Epithelial cell of proximal tubule (primary cell): ENCODE data around the gene NNT. TPM values are rescaled to one million over a fixed set of nuclear protein-coding genes. Genes with fewer than 3 reads are reported as not detected.

Source experiments
- DNase-seq: peaks from one replicate; pipeline ENCODE4 v3.0.0-alpha.2; 2011; ENCODE audit warnings: low read depth
- H3K4me3 ChIP-seq: 2 replicates; pipeline ENCODE4 v1.5.1; 2011; ENCODE audit warnings: low read depth, mild to moderate bottlenecking, low read length
- CTCF ChIP-seq: conservative IDR thresholded peaks from 2 replicates; pipeline ENCODE4 v1.5.1; 2012; ENCODE audit warnings: low read depth, mild to moderate bottlenecking, low read length
- total RNA-seq: library from RNA; depleted of rRNA; stranded (reverse); fragments of >200 nt; gene quantifications from 2 replicates; pipeline ENCODE4 v1.2.3, GENCODE V29; 2015

The NNT gene
- total RNA-seq, 1 donor from 2014 or later, result 36.5 TPM

GRCh38 chr5:43647789-43648188 is 44.8 kb downstream of the NNT start:
- DNase-seq, result no peak
- no peak for TF ChIP-seq CTCF
- H3K4me3 ChIP-seq, result no peak overlapping the region

- no peak for DNase-seq
These were observed 45.6 kb downstream of the NNT start for GRCh38 chr5:43648499-43649124.

GRCh38 chr5:43649256-43649655 is 46.3 kb downstream of the NNT start:
- TF ChIP-seq CTCF, result no peak
- DNase-seq, result no peak

More at GRCh38 chr5:43648499-43649124, 45.6 kb downstream of the NNT start:
- H3K4me3 ChIP-seq, result no peak overlapping the region
- TF ChIP-seq CTCF, result no peak

GRCh38 chr5:43652537-43653302 is 49.7 kb downstream of the NNT start:
- no peak for TF ChIP-seq CTCF
- no peak overlapping the region for H3K4me3 ChIP-seq
- DNase-seq, result no peak

More at GRCh38 chr5:43649256-43649655, 46.3 kb downstream of the NNT start:
- H3K4me3 ChIP-seq, result no peak overlapping the region

GRCh38 chr5:43658509-43658908 is 55.5 kb downstream of the NNT start:
- no peak overlapping the region for H3K4me3 ChIP-seq

GRCh38 chr5:43659075-43659474 is 56.1 kb downstream of the NNT start:
- no peak for TF ChIP-seq CTCF
- no peak overlapping the region for H3K4me3 ChIP-seq
- no peak for DNase-seq

More at GRCh38 chr5:43658509-43658908, 55.5 kb downstream of the NNT start:
- DNase-seq, result no peak
- no peak for TF ChIP-seq CTCF

- peak; percentile 52 for TF ChIP-seq CTCF
- H3K4me3 ChIP-seq, result no peak overlapping the region
- no peak for DNase-seq
These were observed 58.1 kb downstream of the NNT start for GRCh38 chr5:43661102-43661501.
